GM21367 (cell line): ENCODE data around the gene CDPF1.

Experiments used
- ATAC-seq: cut with Tn5 transposase; IDR thresholded peaks from one replicate; pipeline ENCODE4 v1.9.1; 2021; ENCODE audit not compliant: unreplicated experiment

The CDPF1 gene, protein sequence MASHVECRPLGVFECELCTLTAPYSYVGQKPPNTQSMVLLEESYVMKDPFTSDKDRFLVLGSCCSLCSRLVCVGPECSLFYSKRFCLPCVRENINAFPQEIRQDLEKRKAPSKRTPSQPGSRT

DNA sequence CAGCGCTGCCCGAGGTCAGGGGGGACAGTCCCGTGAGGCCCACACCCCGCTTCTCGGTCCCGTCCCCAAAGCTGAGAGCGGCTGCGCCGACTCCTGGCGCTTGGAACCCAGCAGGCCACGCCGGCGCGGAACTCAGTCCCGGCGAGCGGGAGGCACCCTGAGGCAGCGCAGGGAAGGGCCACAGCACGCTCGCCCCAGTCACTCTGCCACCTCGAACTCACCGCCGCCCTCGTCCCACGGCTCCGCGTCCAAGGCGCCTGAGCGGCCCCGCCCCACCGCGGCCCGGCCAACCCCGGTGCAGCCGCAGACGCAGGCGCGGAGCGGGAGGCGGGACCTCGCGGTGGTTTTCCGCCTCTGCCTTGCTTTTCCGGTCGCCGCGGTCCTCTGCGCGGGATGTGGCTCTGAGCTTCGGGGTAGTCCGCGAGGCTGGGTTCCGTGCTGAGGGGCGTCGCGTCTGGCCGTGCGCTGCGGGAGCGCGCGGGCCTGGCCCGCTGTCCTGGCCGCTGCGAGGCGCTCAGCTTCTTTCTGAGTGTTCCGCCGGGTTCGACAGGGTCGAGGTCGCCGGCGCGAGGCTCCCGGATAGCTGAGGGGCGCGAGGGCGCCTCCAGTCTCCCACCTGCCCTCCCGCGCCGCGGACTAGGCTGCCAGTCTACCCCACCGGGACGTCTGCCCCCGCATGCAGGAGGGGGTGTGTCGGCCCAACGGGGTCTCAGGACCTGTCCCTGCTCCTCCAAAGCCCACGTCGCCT lies at the start of gene CDPF1:
TSS of gene CDPF1 (minus strand) at position 259 of the 748 bp plus-strand sequence. CDS start 2,009 bp downstream, outside the sequence.
- peak; percentile 72 for ATAC-seq

DNA sequence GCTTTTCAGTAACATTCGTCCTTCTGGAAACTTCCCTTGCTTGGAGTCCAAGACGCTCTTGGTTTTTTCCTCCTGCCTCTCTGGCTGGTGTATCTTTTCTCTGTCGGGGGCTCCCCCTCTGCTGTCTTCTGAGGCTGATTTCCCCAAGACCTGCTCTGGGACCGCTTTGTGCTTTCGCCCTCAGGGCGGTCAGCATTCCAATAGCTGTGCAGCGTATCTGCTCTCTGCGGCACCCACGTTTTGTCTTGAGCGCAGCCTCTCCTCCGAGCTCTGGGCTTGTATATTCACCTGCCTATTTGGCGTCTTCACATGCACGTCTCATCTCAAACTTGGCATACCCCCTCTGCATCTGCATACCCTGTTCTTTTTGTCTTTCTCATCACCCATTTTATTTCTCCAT lies 49.0 kb upstream of the CDPF1 start:
- no peak for ATAC-seq

DNA sequence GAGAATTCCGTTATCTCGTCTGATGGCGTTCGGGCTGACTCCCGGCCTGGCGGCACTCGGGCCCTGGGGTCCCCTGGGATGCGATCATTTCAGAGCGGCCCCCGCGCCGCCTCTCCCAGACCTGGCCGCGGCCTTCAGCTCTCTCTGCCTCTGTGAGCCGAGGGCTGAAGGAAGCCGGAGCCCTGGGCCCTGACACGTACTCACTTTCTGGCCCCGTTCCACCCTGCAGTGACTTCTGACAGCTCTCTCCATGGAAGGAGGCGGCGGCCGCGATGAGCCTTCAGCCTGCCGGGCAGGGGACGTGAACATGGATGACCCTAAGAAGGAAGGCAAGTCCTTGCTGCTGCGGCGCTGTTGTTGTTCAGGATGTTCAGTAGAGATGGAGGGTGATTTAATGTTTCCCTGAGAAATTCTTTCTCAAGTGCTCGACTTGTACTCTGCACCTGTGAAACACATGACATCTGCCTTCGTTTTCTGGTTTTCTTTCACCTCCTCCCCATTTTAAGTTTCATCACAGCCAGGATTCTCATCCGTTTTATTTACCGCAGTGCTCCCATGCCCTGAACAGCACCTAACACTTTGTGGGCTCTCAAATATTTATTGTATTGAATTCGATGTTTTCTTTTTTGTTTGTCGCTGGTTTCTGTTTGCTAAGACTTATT lies 47.2 kb upstream of the CDPF1 start:
- peak; percentile 4 for ATAC-seq

DNA sequence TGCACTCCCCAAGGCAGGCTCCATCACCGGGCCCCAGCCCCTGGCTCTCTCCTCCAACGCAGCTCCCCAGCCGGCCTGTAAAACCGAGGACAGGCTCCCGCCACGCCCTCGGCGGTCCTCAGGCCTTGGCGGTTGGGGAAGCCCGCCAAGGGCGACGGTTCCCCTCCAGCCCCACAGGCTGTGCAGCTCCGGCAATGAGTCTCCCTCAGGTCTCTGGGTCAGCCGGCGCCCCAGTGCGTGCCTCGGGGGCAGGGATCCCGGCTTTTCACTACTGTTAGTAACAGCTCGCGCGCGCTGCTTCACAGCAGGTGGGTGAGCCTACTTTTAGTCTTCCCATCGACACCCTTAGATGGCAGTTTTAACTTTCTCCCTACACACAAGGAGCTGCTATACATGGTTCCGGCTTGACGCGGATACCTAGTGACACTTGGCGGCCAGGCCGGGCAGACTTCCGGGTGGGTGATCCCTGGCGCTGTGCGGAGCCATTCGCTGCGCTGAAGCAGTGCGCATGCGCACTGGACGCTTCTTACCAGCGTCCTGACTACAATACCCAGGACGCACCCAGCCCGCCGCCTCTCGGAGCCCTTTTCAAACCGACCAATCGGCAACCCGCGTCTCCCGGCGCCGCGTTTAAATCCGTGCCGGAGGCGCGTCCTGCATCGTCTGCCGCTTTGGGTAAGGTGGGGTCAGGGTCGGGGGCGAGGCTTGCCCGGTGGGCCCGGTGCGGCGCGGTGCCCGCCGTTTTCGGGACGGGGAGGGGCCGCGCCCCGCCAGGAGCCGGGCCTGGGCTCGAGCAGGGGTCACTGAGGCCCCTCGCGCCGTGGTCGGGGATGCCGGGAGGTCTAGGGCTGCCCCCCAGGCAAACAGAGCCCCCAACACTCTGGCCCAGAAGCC lies 46.4 kb upstream of the CDPF1 start, which contains the start of gene GTSE1:
TSS of gene GTSE1 (plus strand) at position 614 of the 894 bp plus-strand sequence. CDS start 531 bp downstream, outside the sequence.
- ATAC-seq = peak; percentile 80

DNA sequence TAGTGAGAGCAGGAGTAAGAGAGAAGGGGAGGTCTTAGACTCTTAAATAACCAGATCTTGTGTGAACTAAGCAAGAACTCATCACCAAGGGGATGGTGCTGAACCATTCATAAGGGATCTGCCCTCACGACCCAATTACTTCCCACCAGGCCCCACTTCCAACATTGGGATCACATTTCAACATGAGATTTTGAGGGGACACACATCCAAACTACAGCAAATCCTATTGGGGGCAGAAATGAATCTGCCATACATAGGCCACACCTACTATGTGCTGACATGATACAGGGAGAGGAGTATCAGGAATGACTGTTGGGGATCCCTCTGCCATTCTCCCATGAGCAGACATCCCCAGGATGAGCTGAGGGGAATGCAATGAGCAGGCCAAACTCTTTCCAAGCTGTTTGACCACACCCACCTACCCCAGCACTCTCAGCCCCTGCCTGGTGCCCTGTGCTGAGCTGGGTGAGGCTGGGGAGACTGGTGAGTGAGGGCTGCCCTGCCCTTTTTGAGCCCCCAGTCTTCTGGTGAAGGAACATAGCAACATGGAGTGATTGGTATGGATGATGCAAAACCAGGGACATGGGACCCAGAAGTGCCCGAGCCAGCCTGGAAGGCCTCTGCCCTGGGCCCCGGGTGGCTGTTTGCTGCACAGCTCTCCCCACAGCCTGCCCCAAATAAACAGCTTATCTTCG lies 45.3 kb upstream of the CDPF1 start:
- ATAC-seq = no peak

DNA sequence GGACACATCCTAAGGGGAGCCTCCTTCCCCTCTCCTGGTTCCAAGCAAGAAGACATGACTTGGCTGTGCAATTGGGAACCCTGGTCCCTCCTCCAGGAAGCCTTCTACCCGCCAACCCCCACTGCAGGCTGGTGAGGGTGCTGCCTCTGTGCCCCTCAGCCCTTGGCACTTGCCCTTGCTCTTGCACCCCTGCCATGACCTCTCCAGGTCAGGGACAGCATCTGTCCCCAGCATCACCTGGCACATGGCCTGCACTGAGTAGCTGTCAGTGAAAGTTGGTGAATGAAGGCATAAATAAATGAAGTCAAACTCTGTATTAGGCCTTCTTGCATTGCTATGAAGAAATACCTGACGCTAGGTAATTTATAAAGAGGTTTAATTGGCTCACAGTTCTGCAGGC lies 44.7 kb upstream of the CDPF1 start:
- ATAC-seq = no peak

DNA sequence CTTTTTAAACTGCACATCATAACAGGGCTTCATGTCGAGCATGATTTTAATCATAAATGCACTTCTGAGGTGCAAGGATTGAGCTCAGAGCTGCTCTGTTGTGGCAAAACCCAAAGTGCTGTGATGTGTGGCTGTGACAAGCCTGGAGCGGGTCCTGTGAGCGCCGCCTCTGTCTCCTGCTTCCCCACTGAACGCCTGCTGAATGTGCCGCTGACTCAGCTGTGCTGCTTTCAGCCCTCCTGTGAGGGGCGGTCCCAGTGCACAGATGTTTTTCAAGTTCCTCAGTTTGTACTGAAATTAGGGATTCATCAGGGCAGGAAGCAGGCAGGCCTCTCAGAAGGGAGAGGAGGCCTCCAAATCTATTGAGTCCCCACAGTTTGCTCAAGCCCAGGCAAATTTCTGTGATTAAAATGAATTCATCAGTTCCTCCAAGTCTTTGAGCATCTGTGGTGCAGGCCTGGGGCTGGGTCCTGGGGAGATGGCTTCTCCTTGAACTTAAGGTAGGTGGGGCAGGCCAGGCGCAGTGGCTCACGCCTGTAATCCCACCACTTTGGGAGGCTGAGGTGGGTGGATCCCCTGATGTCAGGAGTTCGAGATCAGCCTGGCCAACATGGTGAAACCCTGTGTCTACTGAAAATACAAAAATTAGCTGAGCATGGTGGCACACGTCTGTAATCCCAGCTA lies 43.6 kb upstream of the CDPF1 start:
- ATAC-seq = no peak

DNA sequence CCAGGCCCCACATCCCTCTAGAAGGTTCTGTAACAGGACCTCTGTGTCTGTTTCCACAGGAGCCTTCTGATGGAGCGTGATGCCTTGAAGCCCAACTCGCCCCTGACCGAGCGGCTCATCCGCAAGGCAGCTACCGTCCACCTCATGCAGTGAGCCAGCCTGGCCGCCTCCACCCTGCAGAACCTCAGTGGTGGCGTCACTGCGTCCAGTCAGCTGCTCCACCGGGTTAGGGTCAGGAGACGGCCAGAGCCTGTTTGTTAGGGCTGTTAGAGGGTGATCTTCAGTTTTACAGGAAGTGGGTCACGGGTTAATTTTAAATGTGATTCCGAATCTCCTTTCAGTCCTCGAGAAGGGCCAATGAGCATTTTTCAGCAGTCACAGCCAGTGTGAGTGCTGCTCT lies 42.6 kb upstream of the CDPF1 start:
- ATAC-seq = no peak

DNA sequence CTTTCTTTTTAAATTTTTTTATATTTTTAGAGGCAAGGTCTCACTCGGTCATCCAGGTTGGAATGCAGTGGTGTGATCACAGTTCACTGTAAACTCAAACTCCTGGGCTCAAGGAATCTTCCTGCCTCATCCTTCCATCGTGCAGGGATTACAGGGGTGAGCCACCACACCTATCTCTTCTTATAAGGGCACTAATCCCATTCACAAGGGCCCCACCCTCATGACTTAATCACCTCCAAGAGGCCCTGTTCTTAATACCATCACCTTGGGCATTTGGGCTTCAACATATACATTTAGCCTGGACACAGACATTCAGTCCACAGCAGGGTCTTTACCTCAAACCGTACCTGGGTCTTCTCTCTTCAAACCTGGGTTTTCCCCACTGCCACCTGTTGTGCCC lies 42.1 kb upstream of the CDPF1 start:
- ATAC-seq = no peak

DNA sequence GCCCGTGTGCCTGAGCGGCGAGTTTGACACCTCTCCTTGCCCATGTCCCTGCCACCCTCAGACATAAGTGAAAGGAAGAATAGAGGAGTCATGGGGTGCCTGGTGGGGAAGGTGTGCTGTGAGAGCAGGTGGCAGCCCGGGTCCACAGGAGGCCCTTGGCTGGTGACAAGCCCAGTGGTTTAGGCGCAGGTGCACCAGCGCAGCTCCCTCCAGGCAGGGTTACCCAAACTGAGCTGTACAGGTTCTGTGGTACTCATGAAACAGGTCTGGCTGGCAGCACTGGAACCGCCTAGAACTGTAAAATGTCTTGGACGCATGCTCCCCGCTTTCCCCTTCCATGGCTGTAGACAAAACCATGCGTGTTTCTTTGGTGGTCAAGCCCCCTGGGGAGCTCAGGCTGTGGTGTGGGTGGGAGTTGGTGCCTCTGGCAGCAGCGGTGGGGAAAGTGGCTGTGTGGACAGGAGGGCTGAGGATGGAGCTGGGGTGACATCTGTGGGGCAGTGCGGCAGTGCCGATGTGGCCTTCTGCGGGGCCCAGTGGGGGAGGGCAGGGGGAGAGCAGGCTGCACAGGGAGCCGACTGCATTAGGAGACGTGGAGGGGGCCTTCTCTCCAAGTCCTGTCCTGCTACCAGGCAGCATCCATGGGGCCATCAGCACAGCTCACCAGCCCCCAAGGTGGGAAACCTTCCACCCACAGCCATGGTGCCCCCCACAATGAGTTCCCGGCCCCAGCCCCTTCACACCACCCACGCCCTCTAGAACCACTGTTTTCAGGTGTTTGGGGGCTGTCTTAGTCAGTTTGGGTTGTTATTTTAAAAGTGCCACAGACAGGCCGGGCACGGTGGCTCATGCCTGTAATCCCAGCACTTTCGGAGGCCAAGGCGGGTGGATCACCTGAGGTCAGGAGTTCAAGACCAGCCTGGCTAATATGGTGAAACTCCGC lies 41.0 kb upstream of the CDPF1 start:
- ATAC-seq = no peak

DNA sequence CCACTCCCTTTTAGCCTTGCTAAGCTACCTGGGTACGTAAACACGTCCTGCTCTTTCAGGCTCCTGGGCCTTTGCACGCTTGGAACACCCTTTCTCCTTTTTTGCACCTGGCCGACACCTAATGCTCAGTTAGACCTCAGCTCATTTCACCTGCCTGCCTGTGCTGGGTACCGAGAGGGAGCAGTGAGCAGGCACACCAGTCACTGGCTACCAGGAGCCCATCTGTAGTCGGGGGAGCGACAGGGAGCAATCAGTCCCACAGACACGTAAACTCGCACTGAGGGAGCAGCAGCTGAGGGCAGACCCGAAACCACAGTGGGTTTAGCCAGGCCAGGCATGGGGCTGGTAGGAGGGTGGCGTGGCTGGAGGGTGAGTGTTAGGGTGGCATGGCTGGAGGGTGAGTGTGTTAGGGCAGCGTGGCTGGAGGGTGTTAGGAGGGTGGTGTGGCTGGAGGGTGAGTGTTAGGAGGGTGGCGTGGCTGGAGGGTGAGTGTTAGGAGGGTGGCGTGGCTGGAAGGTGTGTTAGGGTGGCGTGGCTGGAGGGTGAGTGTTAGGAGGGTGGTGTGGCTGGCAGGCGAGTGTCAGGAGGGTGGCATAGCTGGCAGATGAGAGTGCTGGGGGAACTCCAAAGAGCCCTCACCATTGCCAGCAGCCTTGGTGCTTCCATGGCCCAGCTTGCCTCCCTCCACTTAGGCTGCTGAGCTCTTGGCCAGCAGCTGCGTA lies 40.2 kb upstream of the CDPF1 start:
- no peak for ATAC-seq

DNA sequence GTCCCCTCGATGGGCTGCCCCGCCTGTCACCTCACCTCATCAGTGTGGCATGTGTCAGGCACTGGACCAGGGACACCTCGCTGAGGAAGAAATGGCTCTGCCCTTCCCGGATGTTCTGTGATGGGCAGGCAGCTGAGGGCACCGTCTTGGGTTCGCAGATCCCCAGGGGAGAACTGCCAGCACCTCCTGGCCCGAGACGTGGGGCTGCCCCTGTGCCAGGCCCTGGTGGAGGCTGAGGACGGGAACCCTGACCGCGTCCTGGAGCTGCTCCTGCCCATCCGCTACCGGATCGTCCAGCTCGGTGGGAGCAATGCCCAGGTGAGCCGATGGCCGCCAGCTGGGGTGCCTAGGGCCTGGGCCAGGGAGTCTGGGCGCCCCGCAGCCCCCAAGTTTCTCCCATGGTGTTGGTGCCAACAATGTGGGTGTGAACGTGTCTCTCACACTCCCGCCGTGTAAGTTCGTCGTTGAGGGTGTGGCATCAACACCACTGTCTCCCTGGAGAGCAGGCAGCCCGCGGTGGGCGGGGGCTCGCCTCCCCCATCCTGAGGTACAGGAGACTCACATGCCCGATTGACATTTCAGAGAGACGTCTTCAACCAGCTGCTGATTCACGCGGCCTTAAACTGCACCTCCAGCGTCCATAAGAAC lies 39.3 kb upstream of the CDPF1 start:
- no peak for ATAC-seq

DNA sequence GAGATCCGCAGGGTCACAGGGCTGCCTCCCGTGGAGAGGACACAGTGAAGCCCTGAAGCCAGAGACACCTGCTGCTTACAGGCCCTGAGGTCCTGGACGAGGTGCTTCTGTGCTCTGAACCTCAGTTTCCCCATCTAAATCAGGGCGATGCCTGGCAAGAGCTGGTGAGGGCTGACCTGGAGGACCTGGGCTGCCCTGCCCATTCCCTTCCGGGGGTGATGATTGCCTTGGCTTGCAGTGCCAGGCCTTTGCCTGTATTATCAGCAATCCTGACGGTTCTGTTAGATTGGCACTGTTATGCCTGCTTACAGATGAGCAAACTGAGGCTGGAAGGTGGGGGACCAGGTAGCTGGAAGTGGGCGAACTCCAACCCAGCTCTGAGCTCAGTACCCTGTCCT lies 38.8 kb upstream of the CDPF1 start:
- ATAC-seq = no peak

DNA sequence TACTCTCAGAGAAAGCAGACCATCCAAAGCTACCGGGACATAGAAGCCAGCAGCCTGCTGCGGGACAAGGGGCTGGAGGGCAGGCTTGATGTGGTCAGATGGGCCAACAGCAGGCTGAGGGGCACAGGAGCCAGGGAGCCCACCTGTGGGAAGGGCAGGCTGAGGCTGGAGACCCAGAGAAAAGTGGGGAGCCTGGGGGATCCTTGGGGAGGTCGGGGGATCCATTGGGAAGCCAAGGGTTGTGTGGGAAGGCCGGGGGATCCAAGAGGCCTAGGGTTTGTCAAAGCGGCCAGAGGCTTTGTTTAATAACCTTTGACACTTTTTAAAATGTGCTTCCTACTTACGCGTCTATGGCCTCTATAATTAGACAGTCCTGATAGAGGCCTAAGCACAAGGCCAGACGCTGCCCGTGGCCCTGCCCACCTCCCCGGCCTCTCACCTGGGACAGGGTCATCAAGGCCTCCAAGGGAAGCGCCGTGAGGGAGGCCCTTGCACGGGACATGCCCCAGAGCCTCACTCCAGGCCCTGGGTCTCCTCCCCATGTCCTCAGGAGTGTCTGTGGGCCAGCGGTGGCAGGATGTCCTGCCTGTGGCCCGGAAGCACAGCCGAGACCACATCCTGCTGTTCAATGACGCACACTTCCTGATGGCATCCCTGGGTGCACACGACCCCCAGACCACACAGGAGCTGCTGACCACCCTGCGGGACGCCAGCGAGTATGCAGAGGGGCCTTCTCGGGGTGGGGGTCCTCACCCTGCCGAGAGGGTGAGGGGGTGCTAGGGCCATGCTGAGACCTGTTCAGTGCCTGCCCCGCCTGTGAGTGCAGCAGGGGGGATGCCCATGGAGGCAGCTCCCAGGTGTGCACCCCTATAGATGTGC lies 38.0 kb upstream of the CDPF1 start:
- ATAC-seq = no peak

DNA sequence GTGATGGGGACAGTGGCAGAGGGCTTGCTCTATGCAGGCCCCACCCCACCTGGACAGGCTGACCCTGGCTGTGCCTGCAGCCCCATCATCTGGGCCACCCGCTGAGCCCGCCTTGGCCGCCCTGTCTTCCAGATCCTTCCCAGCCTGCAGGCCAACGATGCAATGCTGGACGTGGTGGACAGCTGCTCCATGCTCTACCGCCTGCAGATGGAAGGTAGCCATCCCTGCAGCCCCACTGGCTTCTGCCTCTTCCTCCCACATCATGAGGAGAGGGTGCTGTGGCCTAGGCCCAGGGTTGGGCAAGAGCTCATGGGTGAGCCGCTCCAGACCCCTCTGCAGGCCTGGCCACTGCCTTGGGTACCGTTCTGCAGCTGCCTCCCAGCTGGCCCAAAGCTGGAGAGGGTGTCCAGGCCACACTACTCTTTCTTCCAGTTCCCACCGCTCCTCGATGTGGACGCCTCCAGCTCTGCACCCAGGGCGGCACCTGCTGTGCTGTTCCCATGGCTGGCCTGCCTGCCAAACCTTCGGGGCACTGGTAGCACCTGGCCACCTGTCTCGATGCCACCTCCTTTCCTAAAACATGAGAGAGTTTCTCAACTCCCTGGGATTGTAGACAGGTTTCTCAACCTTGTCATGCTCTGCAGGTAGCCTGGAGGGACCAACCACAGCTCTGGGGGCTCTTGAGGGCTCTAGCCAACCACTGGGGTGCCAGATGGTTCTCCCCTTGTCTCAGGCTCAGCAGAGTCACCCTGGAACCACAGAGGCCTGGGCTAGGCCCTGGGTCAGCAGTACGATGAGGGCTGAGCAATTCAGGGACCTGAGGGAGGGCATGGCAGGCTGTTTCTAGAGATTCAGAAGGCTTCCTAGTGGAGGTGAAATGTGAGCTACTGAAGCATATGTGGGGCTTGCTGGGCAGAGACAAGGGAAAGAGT lies 37.1 kb upstream of the CDPF1 start:
- ATAC-seq = no peak

DNA sequence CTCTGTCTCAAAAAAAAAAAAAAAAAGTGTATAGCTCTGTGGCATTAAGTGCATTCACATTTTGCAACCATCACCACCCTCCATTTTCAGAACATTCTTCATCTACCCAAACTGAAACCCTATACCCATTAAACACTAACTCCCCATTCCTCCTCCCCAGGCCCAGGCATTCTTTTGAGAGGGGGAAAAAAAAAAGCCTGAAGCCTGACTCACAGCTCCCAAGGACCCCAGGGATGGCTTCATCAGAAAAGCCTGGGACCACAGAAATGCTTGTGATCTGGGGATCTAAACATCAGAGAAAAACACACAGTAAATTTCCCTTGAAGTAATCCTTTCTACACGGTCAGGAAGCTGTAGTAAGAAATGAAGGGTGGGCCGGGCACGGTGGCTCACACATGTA lies 35.9 kb upstream of the CDPF1 start:
- ATAC-seq = no peak
